H1 (cell line): Measurements from ENCODE around the gene TFCP2L1. TPM values are rescaled to one million over a fixed set of nuclear protein-coding genes. Genes with fewer than 3 reads are reported as not detected.

Experiments used
- CTCF ChIA-PET: fragments of 300-600 bp; sonication (Branson Sonifier 250); formaldehyde crosslinking; loops from one replicate; lab custom pipeline; 2021; ENCODE audit not compliant: partially characterized antibody; lab: Charles Lee
- POLR2A ChIA-PET: fragments of 300-600 bp; sonication (Branson Sonifier 250); formaldehyde crosslinking; loops from one replicate; lab custom pipeline; 2021; ENCODE audit warnings: inconsistent platforms; ENCODE audit not compliant: partially characterized antibody; lab: Charles Lee
- DNase-seq, 2 experiments: peaks; one replicate each; pipeline versions ENCODE4 v3.0.0 to v3.0.0-alpha.2; 2010 to 2022; ENCODE audit warnings: low spot score in 2 of 2, low read depth in 1 of 2, mixed read lengths in 1 of 2
- FAIRE-seq: peaks from 2 replicates; lab custom pipeline; 2011; peaks lifted over from hg19 to GRCh38; lab: Jason Lieb, UNC
- H2AFZ ChIP-seq: 2 replicates; pipeline ENCODE4 v1.8.1; 2012; ENCODE audit warnings: low read length, inconsistent platforms
- H2AK5ac ChIP-seq: 2 replicates; pipeline ENCODE4 v1.6.1; 2013; ENCODE audit warnings: low read depth, low read length
- H2BK120ac ChIP-seq: replicated peaks from 2 replicates; pipeline ENCODE3; 2013; ENCODE audit warnings: low read depth, low read length, inconsistent platforms
- H2BK12ac ChIP-seq: 2 replicates; pipeline ENCODE4 v1.6.1; 2013; ENCODE audit warnings: low read depth, low read length
- H2BK15ac ChIP-seq: 2 replicates; pipeline ENCODE4 v1.6.1; 2013; ENCODE audit warnings: low read length
- H2BK20ac ChIP-seq: 2 replicates; pipeline ENCODE4 v1.6.1; 2013; ENCODE audit warnings: low read length
- H2BK5ac ChIP-seq: 2 replicates; pipeline ENCODE4 v1.6.1; 2013; ENCODE audit warnings: low read depth, low read length
- H3K14ac ChIP-seq: 2 replicates; pipeline ENCODE4 v1.6.1; 2013; ENCODE audit warnings: inconsistent platforms; ENCODE audit not compliant: insufficient read length
- H3K18ac ChIP-seq: 2 replicates; pipeline ENCODE4 v1.6.1; 2013; ENCODE audit warnings: low read length; ENCODE audit errors: extremely low read depth
- H3K23ac ChIP-seq: 2 replicates; pipeline ENCODE4 v1.6.1; 2013; ENCODE audit warnings: inconsistent platforms; ENCODE audit not compliant: insufficient read length
- H3K23me2 ChIP-seq: 2 replicates; pipeline ENCODE4 v1.6.1; 2013; ENCODE audit warnings: low read depth, low read length
- H3K27ac ChIP-seq: 2 replicates; pipeline ENCODE4 v1.6.1; 2011; ENCODE audit warnings: low read depth, low read length, inconsistent platforms
- H3K27me3 ChIP-seq, 4 experiments: replicated peaks in 1 of 4; 1 replicate in 1 of 4; 2 replicates in 3 of 4; pipeline versions ENCODE4 v1.6.1 to v1.8.1; 2011 to 2013; ENCODE audit warnings: low read length in 3 of 4, mild to moderate bottlenecking in 3 of 4, inconsistent platforms in 2 of 4, mixed read lengths in 2 of 4, moderate library complexity in 1 of 4; ENCODE audit not compliant: control insufficient read depth in 3 of 4, insufficient read depth in 3 of 4; ENCODE audit errors: extremely low read depth in 1 of 4
- H3K36me3 ChIP-seq, 4 experiments: 2 replicates each; pipeline versions ENCODE4 v1.6.1 to v1.8.1; 2011 to 2013; ENCODE audit warnings: mild to moderate bottlenecking in 4 of 4, low read length in 3 of 4, moderate library complexity in 2 of 4, control low read depth in 1 of 4, inconsistent platforms in 1 of 4; ENCODE audit not compliant: insufficient read depth in 4 of 4, control insufficient read depth in 2 of 4
- H3K4ac ChIP-seq: replicated peaks from 2 replicates; pipeline ENCODE3; 2013; ENCODE audit warnings: low read length, low read depth, mixed read lengths, inconsistent platforms; ENCODE audit not compliant: insufficient read length
- H3K4me1 ChIP-seq, 4 experiments: replicated peaks in 1 of 4; 1 replicate in 1 of 4; 2 replicates in 3 of 4; pipeline versions ENCODE4 v1.6.1 to v1.8.1; 2011 to 2013; ENCODE audit warnings: low read length in 3 of 4, inconsistent platforms in 2 of 4, mixed read lengths in 1 of 4; ENCODE audit not compliant: insufficient read depth in 4 of 4, control insufficient read depth in 3 of 4
- H3K4me2 ChIP-seq, 2 experiments: 2 replicates each; pipeline versions ENCODE4 v1.6.1 to v1.8.1; 2011 to 2013; ENCODE audit warnings: low read depth in 2 of 2, low read length in 2 of 2, control low read depth in 1 of 2, inconsistent platforms in 1 of 2, mild to moderate bottlenecking in 1 of 2; ENCODE audit not compliant: insufficient read depth in 1 of 2
- H3K4me3 ChIP-seq, 4 experiments: fragments of 200-600, 300-600 bp in 1 of 4; sonication (generic), shearing (Covaris generic), sonication (Bioruptor Twin) in 1 of 4; 2 replicates each; pipeline versions ENCODE4 v1.5.1 to v1.8.1; 2011 to 2016; ENCODE audit warnings: low read length in 4 of 4, low read depth in 3 of 4, control low read depth in 2 of 4, inconsistent platforms in 2 of 4, mild to moderate bottlenecking in 2 of 4, mixed read lengths in 1 of 4, moderate library complexity in 1 of 4; ENCODE audit not compliant: insufficient read depth in 2 of 4; ENCODE audit errors: extremely low read depth in 1 of 4
- H3K56ac ChIP-seq: replicated peaks from 2 replicates; pipeline ENCODE3; 2013; ENCODE audit warnings: low read depth, mild to moderate bottlenecking, mixed read lengths, low read length, inconsistent platforms; ENCODE audit not compliant: insufficient read length
- H3K79me1 ChIP-seq: 2 replicates; pipeline ENCODE4 v1.6.1; 2013; ENCODE audit warnings: low read depth, low read length, control low read depth
- H3K79me2 ChIP-seq, 2 experiments: 2 replicates each; pipeline versions ENCODE4 v1.6.1 to v1.8.1; 2012 to 2013; ENCODE audit warnings: low read length in 2 of 2, mild to moderate bottlenecking in 2 of 2, inconsistent platforms in 1 of 2; ENCODE audit not compliant: insufficient read depth in 2 of 2, control insufficient read depth in 1 of 2
- H3K9ac ChIP-seq, 4 experiments: replicated peaks in 1 of 4; 1 replicate in 1 of 4; 2 replicates in 3 of 4; pipeline versions ENCODE4 v1.6.1 to v1.8.1; 2011 to 2013; ENCODE audit warnings: low read depth in 3 of 4, low read length in 3 of 4, control low read depth in 2 of 4, mild to moderate bottlenecking in 2 of 4, moderate library complexity in 2 of 4, inconsistent platforms in 1 of 4; ENCODE audit errors: extremely low read depth in 1 of 4
- H3K9me3 ChIP-seq, 2 experiments: 2 replicates each; pipeline versions ENCODE4 v1.6.1 to v1.8.1; 2012 to 2013; ENCODE audit warnings: mild to moderate bottlenecking in 2 of 2, moderate library complexity in 2 of 2, control low read depth in 1 of 2, inconsistent platforms in 1 of 2, low read depth in 1 of 2, low read length in 1 of 2, mixed read lengths in 1 of 2; ENCODE audit not compliant: insufficient read depth in 2 of 2
- H4K20me1 ChIP-seq, 2 experiments: replicated peaks in 1 of 2; 2 replicates each; pipeline versions ENCODE3 to v1.8.1; 2011 to 2013; ENCODE audit warnings: inconsistent platforms in 2 of 2, low read length in 2 of 2, mild to moderate bottlenecking in 1 of 2; ENCODE audit not compliant: insufficient read depth in 2 of 2, control insufficient read depth in 1 of 2
- H4K5ac ChIP-seq: 2 replicates; pipeline ENCODE4 v1.6.1; 2013; ENCODE audit warnings: low read length, low read depth, mixed read lengths, inconsistent platforms; ENCODE audit not compliant: insufficient read length
- H4K8ac ChIP-seq: 2 replicates; pipeline ENCODE4 v1.8.0; 2013; ENCODE audit warnings: mild to moderate bottlenecking, moderate library complexity, low read length, inconsistent platforms; ENCODE audit not compliant: insufficient read depth; ENCODE audit errors: extremely low read depth
- H4K91ac ChIP-seq: replicated peaks from 2 replicates; pipeline ENCODE3; 2013; ENCODE audit warnings: low read length, mixed read lengths, inconsistent platforms; ENCODE audit not compliant: insufficient read length
- ATF2 ChIP-seq: IDR thresholded peaks from 2 replicates; pipeline ENCODE4 v1.6.1; 2012; ENCODE audit warnings: low read length, inconsistent platforms
- CHD1 ChIP-seq: IDR thresholded peaks from 2 replicates; pipeline ENCODE4 v1.6.1; 2012; ENCODE audit warnings: low read depth, low read length, improper control_type of control experiment
- EP300 ChIP-seq, 2 experiments: IDR thresholded peaks; 1 replicate in 1 of 2; 2 replicates in 1 of 2; pipeline ENCODE4 v1.6.1; 2011 to 2012; ENCODE audit warnings: low read depth in 2 of 2, low read length in 2 of 2, mild to moderate bottlenecking in 2 of 2, borderline replicate concordance in 1 of 2, inconsistent platforms in 1 of 2, moderate library complexity in 1 of 2
- JUND ChIP-seq: IDR thresholded peaks from 2 replicates; pipeline ENCODE4 v1.6.1; 2011; ENCODE audit warnings: mild to moderate bottlenecking, improper control_type of control experiment, low read length
- POU5F1 ChIP-seq: IDR thresholded peaks from 2 replicates; pipeline ENCODE4 v1.6.1; 2011; ENCODE audit warnings: low read depth, mild to moderate bottlenecking, low read length, moderate library complexity
- SAP30 ChIP-seq: fragments of 300-600 bp; sonication (generic); IDR thresholded peaks from 2 replicates; pipeline ENCODE4 v1.7.1; 2012; ENCODE audit warnings: low read length, moderate library complexity, mild to moderate bottlenecking, inconsistent platforms; ENCODE audit not compliant: insufficient read depth, insufficient replicate concordance
- SIX5 ChIP-seq: IDR thresholded peaks from 2 replicates; pipeline ENCODE4 v1.6.1; 2011; ENCODE audit warnings: mild to moderate bottlenecking, low read depth, low read length
- TAF1 ChIP-seq: IDR thresholded peaks from 2 replicates; pipeline ENCODE4 v1.6.1; 2011; ENCODE audit warnings: mild to moderate bottlenecking, low read depth, low read length
- YY1 ChIP-seq: IDR thresholded peaks from 2 replicates; pipeline ENCODE4 v1.6.1; 2011; ENCODE audit warnings: low read depth, mild to moderate bottlenecking, low read length
- WGBS, 2 experiments: shearing (Covaris generic) in 1 of 2; methylation state at CpG; one replicate each; pipeline versions ENCODE4 v1.1.6 to v1.1.7; 2013 to 2015; ENCODE audit warnings: low lambda C conversion rate in 2 of 2, mixed read lengths in 2 of 2, inconsistent platforms in 1 of 2, low coverage in 1 of 2, missing lambda C conversion rate in 1 of 2; ENCODE audit not compliant: insufficient replicate concordance in 2 of 2, insufficient coverage in 1 of 2, insufficient read length in 1 of 2; ENCODE audit errors: extremely low coverage in 1 of 2, missing lambda C conversion rate in 1 of 2; 5-methylcytosine and 5-hydroxymethylcytosine counted together
- polyA plus RNA-seq, 7 experiments: library from polyadenylated mRNA; depleted of rRNA in 3 of 7; stranded (reverse) in 5 of 7; unstranded in 2 of 7; fragments of >200 nt in 5 of 7; fragments of 200-250 nt in 2 of 7; gene quantifications; 1 replicate in 5 of 7; 2 replicates in 1 of 7; 4 replicates in 1 of 7; pipeline versions ENCODE4 v1.2.1 to v1.2.3, GENCODE V29; 2011 to 2013; ENCODE audit warnings: missing spikeins in 2 of 7, mixed read lengths in 2 of 7
- total RNA-seq: library from RNA; stranded (reverse); fragmentation: NEBNext Ultra II Directional; extraction: Animal tissue kit (Norgen Biotek cat#: 25700); gene quantifications from 2 replicates; pipeline ENCODE4 v1.2.1, GENCODE V29; 2021

TFCP2L1 gene
- total and polyA plus RNA-seq, 2 of the 8 experiments (the other 6 are each of a cell fraction or from before 2014, with no cell fraction given), result 1.5 to 3.8 TPM

GRCh38 chr2:121287956-121288355 lies 3.0 kb upstream of the TFCP2L1 start:
- no peak overlapping the region for H3K4me3 ChIP-seq
- no peak overlapping the region for H3K18ac ChIP-seq
- H3K27me3 ChIP-seq, result peaks cover 7 to 31% (median 25%) of the 10 kb centered on the region in 4 experiments
- no peak overlapping the region for H4K5ac ChIP-seq
- H3K27ac ChIP-seq, result no peak overlapping the region
- no peak overlapping the region for H3K56ac ChIP-seq
- H3K23ac ChIP-seq, result no peak overlapping the region
- no peak overlapping the region for H2AK5ac ChIP-seq
- H3K14ac ChIP-seq, result no peak overlapping the region
- no peaks in the 10 kb centered on the region for H3K9me3 ChIP-seq
- no peaks in the 10 kb centered on the region for H3K36me3 ChIP-seq
- DNase-seq (no peak), FAIRE-seq (no peak)
- ChIA-PET CTCF (interaction anchor here (0.8 to 5.1 kb wide), 9 partner anchors 10 to 203 kb away, joined by 3 to 34 read pairs (median 5); no protein-coding TSS in a partner anchor), POLR2A (no interaction called here)
- H4K91ac ChIP-seq, result no peak overlapping the region
- no peak overlapping the region for H2AFZ ChIP-seq
- no peak overlapping the region for H2BK120ac ChIP-seq
- 88% methylated on average over 3 of the region's 4 CpGs; no CpG with 5 or more reads in 1 of the 2 experiments for WGBS, 2 experiments
- H3K23me2 ChIP-seq, result peaks cover 11% of the 10 kb centered on the region; the same call in 1 of the 2 replicates
- TF ChIP-seq EP300 (IDR thresholded peaks at IDR 0.05; ENCODE audit: borderline replicate concordance in 1 of 2, low read depth in 2 of 2, low read length in 2 of 2), result no peak
- no peak for TF ChIP-seq CHD1
- no peak for TF ChIP-seq POU5F1
- no peak for TF ChIP-seq SIX5
- TF ChIP-seq YY1, result no peak
- TF ChIP-seq SAP30, result no peak
- TF ChIP-seq TAF1, result no peak
- TF ChIP-seq ATF2, result no peak
- no peak for TF ChIP-seq JUND
- H3K4ac ChIP-seq, result no peak overlapping the region
- H3K4me1 ChIP-seq, result peaks cover 0 to 3% (median 0%) of the 10 kb centered on the region in 4 experiments; a peak in 1 of 7 replicates
- peaks cover 0 to 2% of the 10 kb centered on the region in 2 experiments for H4K20me1 ChIP-seq
- H2BK5ac ChIP-seq, result no peak overlapping the region
- no peak overlapping the region for H3K9ac ChIP-seq
- H3K79me2 ChIP-seq, result no peaks in the 10 kb centered on the region
- H3K4me2 ChIP-seq, result no peak overlapping the region
- no peak overlapping the region for H2BK15ac ChIP-seq
- H2BK12ac ChIP-seq, result no peak overlapping the region
- H3K79me1 ChIP-seq, result no peaks in the 10 kb centered on the region; the same call in 1 of the 2 replicates
- no peak overlapping the region for H2BK20ac ChIP-seq
- no peak overlapping the region for H4K8ac ChIP-seq
